GM21576 (cell line): Measurements from ENCODE around the gene MYLIP.

Source experiments
- ATAC-seq: cut with Tn5 transposase; IDR thresholded peaks from one replicate; pipeline ENCODE4 v1.9.1; 2021; ENCODE audit warnings: mild to moderate bottlenecking, moderate library complexity; ENCODE audit not compliant: unreplicated experiment

The MYLIP gene

GRCh38 chr6:16106991-16107787, 21.7 kb upstream of the MYLIP start:
- ATAC-seq = no peak

GRCh38 chr6:16108419-16108818, 20.5 kb upstream of the MYLIP start:
- no peak for ATAC-seq

- no peak for ATAC-seq
Observed at GRCh38 chr6:16108921-16109658, 19.8 kb upstream of the MYLIP start.

GRCh38 chr6:16109659-16110305, 19.1 kb upstream of the MYLIP start:
- no peak for ATAC-seq

GRCh38 chr6:16118825-16119224, 10.1 kb upstream of the MYLIP start:
- ATAC-seq = no peak

GRCh38 chr6:16121339-16121738, 7.5 kb upstream of the MYLIP start:
- ATAC-seq = no peak

GRCh38 chr6:16122197-16122596, 6.7 kb upstream of the MYLIP start:
- no peak for ATAC-seq

- ATAC-seq = no peak
Observed at GRCh38 chr6:16124198-16125180, 4.4 kb upstream of the MYLIP start.

- no peak for ATAC-seq
Observed at GRCh38 chr6:16126056-16126455, 2.8 kb upstream of the MYLIP start.

GRCh38 chr6:16126861-16127260, 2.0 kb upstream of the MYLIP start:
- ATAC-seq = no peak

- ATAC-seq = no peak
Observed at GRCh38 chr6:16127471-16127870, 1.4 kb upstream of the MYLIP start.

- ATAC-seq = no peak
Observed at GRCh38 chr6:16129623-16130401, 926 bp downstream of the MYLIP start.

GRCh38 chr6:16130437-16130891, 1.6 kb downstream of the MYLIP start:
- no peak for ATAC-seq

GRCh38 chr6:16130932-16131387, 2.1 kb downstream of the MYLIP start:
- peak; percentile 61 for ATAC-seq

- ATAC-seq = no peak
Observed at GRCh38 chr6:16132909-16133308, 4.0 kb downstream of the MYLIP start.

GRCh38 chr6:16134430-16134829, 5.5 kb downstream of the MYLIP start:
- ATAC-seq = no peak

- ATAC-seq = no peak
Observed at GRCh38 chr6:16135066-16135465, 6.2 kb downstream of the MYLIP start.

- no peak for ATAC-seq
Observed at GRCh38 chr6:16136091-16136490, 7.2 kb downstream of the MYLIP start.

- no peak for ATAC-seq
Observed at GRCh38 chr6:16136621-16137450, 8.0 kb downstream of the MYLIP start.
